OCI-LY3 (cell line): ENCODE measurements around the gene EIF5.

ENCODE experiments used
- H2AFZ ChIP-seq: fragments of 200-600, 300-600 bp; shearing (Covaris generic); 2 replicates; pipeline ENCODE4 v1.6.0; 2014; ENCODE audit warnings: antibody characterized with exemption, low read depth, low read length
- H3K27ac ChIP-seq: fragments of 200-600, 300-600 bp; sonication (generic); 2 replicates; pipeline ENCODE4 v1.5.1; 2014; ENCODE audit warnings: mild to moderate bottlenecking, low read length, moderate library complexity, mixed read lengths
- H3K27me3 ChIP-seq: fragments of 200-600, 300-600 bp; sonication (generic); 2 replicates; pipeline ENCODE4 v1.6.1; 2014; ENCODE audit warnings: low read depth, low read length, mixed read lengths
- H3K36me3 ChIP-seq: fragments of 200-600, 300-600 bp; sonication (generic); replicated peaks from 2 replicates; pipeline ENCODE3; 2014; ENCODE audit warnings: low read depth, low read length, mixed read lengths
- H3K4me1 ChIP-seq: fragments of 300-600, 200-600 bp; sonication (generic); 2 replicates; pipeline ENCODE4 v1.6.1; 2014; ENCODE audit warnings: low read length, mixed read lengths
- H3K4me2 ChIP-seq: fragments of 200-600, 300-600 bp; sonication (generic); 2 replicates; pipeline ENCODE4 v1.6.1; 2014; ENCODE audit warnings: low read length, mixed read lengths
- H3K4me3 ChIP-seq: fragments of 300-600, 200-600 bp; sonication (generic); 2 replicates; pipeline ENCODE4 v1.5.1; 2014; ENCODE audit warnings: antibody characterized with exemption, mild to moderate bottlenecking, low read length, moderate library complexity
- H3K79me2 ChIP-seq: fragments of 300-600, 200-600 bp; shearing (Covaris generic); 2 replicates; pipeline ENCODE4 v1.6.1; 2014; ENCODE audit warnings: mild to moderate bottlenecking, low read length, mixed read lengths
- H3K9ac ChIP-seq: fragments of 300-600, 200-600 bp; shearing (Covaris generic); 2 replicates; pipeline ENCODE4 v1.6.0; 2014; ENCODE audit warnings: mild to moderate bottlenecking, low read length, moderate library complexity
- H3K9me3 ChIP-seq: fragments of 200-600, 300-600 bp; shearing (Covaris generic); 2 replicates; pipeline ENCODE4 v1.6.1; 2014; ENCODE audit warnings: low read length, mixed read lengths; ENCODE audit not compliant: insufficient read depth
- H4K20me1 ChIP-seq: fragments of 200-600, 300-600 bp; sonication (generic); 2 replicates; pipeline ENCODE4 v1.6.1; 2016; ENCODE audit warnings: low read length, mixed read lengths; ENCODE audit not compliant: insufficient read depth
- EZH2phosphoT487 ChIP-seq: fragments of 200-600 bp; shearing (Covaris generic); IDR thresholded peaks from 2 replicates; pipeline ENCODE4 v1.6.1; 2018; ENCODE audit warnings: antibody characterized with exemption, mixed run types, low read depth
- TF ChIP-seq, protein P1 (sequence below): fragments of 200-600, 300-600 bp; sonication (generic); IDR thresholded peaks from 2 replicates; pipeline ENCODE4 v1.5.1; 2014; ENCODE audit warnings: antibody characterized with exemption, low read length, low read depth

The EIF5 gene

DNA sequence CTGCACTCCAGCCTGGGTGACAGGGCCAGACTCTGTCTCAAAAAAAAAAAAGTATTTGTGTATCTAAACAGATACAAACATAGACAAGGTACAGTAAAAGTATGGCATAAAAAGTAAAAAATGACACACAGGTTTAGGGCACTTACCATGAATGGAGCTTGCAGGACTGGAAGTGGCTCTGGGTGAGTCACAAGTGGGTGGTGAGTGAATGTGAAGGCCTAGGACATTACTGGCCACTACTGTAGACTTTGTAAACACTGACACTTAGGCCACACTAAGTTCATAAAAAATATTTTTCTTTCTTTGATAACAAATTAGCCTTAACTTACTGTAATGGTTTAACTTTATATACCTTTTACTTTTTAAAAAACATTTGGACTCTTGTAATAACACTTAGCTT is 38.0 kb upstream of the EIF5 start:
- no peak for TF ChIP-seq EZH2phosphoT487
- TF ChIP-seq, protein P1, sequence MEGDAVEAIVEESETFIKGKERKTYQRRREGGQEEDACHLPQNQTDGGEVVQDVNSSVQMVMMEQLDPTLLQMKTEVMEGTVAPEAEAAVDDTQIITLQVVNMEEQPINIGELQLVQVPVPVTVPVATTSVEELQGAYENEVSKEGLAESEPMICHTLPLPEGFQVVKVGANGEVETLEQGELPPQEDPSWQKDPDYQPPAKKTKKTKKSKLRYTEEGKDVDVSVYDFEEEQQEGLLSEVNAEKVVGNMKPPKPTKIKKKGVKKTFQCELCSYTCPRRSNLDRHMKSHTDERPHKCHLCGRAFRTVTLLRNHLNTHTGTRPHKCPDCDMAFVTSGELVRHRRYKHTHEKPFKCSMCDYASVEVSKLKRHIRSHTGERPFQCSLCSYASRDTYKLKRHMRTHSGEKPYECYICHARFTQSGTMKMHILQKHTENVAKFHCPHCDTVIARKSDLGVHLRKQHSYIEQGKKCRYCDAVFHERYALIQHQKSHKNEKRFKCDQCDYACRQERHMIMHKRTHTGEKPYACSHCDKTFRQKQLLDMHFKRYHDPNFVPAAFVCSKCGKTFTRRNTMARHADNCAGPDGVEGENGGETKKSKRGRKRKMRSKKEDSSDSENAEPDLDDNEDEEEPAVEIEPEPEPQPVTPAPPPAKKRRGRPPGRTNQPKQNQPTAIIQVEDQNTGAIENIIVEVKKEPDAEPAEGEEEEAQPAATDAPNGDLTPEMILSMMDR, result no peak
- Histone ChIP-seq H3K9me3 (no peaks in the 10 kb centered on the region), H3K4me2 (no peak overlapping the region), H3K27ac (no peak overlapping the region), H3K36me3 (no peaks in the 10 kb centered on the region), H3K4me1 (peaks cover 19% of the 10 kb centered on the region), H3K4me3 (no peak overlapping the region), H2AFZ (no peak overlapping the region), H3K79me2 (no peaks in the 10 kb centered on the region), H4K20me1 (no peaks in the 10 kb centered on the region), H3K27me3 (no peaks in the 10 kb centered on the region), H3K9ac (no peak overlapping the region)

DNA sequence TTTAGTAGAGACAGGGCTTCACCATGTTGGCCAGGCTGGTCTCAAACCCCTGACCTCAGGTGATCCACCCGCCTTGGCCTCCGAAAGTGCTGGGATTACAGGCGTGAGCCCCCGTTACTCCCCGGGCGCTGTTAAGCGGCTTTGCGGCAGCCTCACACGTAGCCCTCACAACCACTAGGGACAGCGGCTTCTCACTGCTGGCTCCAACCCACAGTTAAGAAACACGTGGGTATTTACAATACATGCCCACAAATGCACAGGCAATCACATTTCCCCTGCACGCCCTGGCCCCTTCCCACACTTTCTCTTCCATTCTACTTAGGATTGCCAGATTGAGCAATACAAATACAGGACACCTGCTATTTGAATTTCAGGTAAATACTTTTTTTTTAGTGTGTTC is 37.0 kb upstream of the EIF5 start:
- no peak overlapping the region for H3K4me3 ChIP-seq
- no peaks in the 10 kb centered on the region for H3K36me3 ChIP-seq
- no peaks in the 10 kb centered on the region for H4K20me1 ChIP-seq
- H3K79me2 ChIP-seq, result no peaks in the 10 kb centered on the region
- TF ChIP-seq, protein P1, result no peak
- no peak overlapping the region for H3K27ac ChIP-seq
- H3K9me3 ChIP-seq, result no peaks in the 10 kb centered on the region
- no peak overlapping the region for H3K9ac ChIP-seq
- peaks cover 25% of the 10 kb centered on the region for H3K4me1 ChIP-seq
- no peak overlapping the region for H2AFZ ChIP-seq
- H3K27me3 ChIP-seq, result no peaks in the 10 kb centered on the region
- H3K4me2 ChIP-seq, result no peak overlapping the region

DNA sequence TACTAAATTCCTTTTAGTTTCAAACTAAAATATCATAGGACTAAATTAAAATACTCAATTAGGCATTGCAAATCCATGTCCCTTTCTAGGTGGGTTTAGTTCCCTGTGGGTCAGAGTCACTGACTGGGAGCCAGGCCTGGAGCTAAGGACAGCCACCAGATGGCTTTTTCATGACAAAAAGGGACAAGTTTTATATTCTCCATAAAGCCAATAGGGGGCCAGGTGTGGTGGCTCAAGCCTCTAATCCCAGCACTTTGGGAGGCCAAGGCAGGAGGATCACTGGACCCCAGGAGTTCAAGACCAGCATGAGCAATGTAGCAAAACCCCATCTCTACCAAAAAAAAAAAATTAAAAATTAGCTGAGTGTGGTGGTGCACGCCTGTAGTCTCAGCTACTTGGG is 35.4 kb upstream of the EIF5 start:
- Histone ChIP-seq H3K4me1 (peaks cover 13% of the 10 kb centered on the region), H3K36me3 (no peaks in the 10 kb centered on the region), H3K9me3 (no peaks in the 10 kb centered on the region), H3K4me3 (no peak overlapping the region), H2AFZ (no peak overlapping the region), H3K27ac (no peak overlapping the region), H3K27me3 (no peaks in the 10 kb centered on the region), H3K79me2 (no peaks in the 10 kb centered on the region), H4K20me1 (no peaks in the 10 kb centered on the region), H3K4me2 (no peak overlapping the region), H3K9ac (no peak overlapping the region)
- TF ChIP-seq, protein P1, result 0 out of 2 replicates have a peak, but pooled peaks have one; percentile 9
- TF ChIP-seq EZH2phosphoT487, result no peak

DNA sequence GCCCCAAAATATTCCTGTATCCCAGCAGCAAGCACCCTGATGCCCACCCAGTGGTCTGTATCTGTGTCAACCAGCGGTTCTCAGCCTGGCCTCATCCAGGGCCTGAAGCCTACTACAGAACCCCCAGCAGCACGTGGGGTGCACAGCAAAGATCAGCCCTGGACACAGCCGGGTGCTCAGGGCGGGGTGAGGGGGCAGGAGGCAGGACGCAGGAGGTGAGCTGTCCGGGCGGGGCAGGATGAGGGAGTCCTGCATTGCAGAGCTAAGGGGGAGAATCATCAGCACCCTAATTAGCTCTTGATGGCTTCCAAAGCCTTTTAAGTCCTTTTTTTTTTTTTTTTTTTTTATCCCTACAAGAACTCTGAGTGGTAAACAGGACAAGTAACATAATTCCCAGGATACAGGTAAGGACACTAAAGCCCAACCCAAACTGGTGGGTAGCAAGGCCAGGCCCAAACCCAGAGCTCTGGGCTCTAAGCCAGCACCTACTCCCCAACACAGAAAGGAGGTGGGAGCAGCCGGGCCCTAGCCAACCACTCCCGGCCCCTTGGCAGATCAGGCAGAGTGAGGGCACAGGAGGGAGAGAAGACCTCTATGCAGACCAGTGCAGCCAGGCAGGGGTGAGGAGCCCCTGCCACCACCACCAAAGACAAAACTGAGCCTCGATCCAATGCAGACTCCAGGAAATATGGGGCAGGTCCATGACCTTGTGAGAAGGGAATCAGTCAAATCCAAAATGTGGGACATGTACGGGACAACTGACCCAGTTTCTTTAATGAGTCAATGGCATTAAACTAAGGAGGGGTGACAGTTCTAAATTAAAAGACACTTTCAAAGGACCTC is 32.3 kb upstream of the EIF5 start:
- Histone ChIP-seq H3K79me2 (no peaks in the 10 kb centered on the region), H3K9me3 (no peaks in the 10 kb centered on the region), H3K4me2 (peak overlapping the region; percentile 44), H3K27me3 (peaks cover 10% of the 10 kb centered on the region; the same call in 1 of the 2 replicates), H3K36me3 (no peaks in the 10 kb centered on the region), H3K27ac (no peak overlapping the region), H3K9ac (no peak overlapping the region), H3K4me1 (peaks cover 12% of the 10 kb centered on the region), H2AFZ (no peak overlapping the region), H4K20me1 (no peaks in the 10 kb centered on the region), H3K4me3 (no peak overlapping the region)
- TF ChIP-seq, protein P1, result no peak
- no peak for TF ChIP-seq EZH2phosphoT487
